ENCODE data around the gene ZMAT5.

ZMAT5 gene

GRCh38 chr22:29740216-29740615, 26.6 kb downstream of the ZMAT5 start:
- H3K4me2 ChIP-seq (ENCODE audit: low read depth, low read length, poor library complexity, severe bottlenecking): no peak overlapping the region
- H3K9me3 ChIP-seq (ENCODE audit: insufficient read depth, low read length): no peaks in the 10 kb centered on the region
- H3K36me3 ChIP-seq (ENCODE audit: low read length): no peaks in the 10 kb centered on the region
- no peaks in the 10 kb centered on the region for H3K27me3 ChIP-seq (ENCODE audit: low read length)
- H3K79me2 ChIP-seq (ENCODE audit: insufficient read depth, low read length): no peaks in the 10 kb centered on the region
- H3K9ac ChIP-seq (ENCODE audit: low read length): no peak overlapping the region
- H3F3A ChIP-seq (ENCODE audit: insufficient read depth): no peaks in the 10 kb centered on the region; the same call in 1 of the 2 replicates
- H3K4me3 ChIP-seq (ENCODE audit: insufficient read depth, low read length, poor library complexity, severe bottlenecking): no peak overlapping the region
- H4K20me1 ChIP-seq (ENCODE audit: low read depth, low read length): no peaks in the 10 kb centered on the region
- no peak overlapping the region for H2AFZ ChIP-seq (ENCODE audit: low read depth, low read length, severe bottlenecking)
- no peak overlapping the region for H3K27ac ChIP-seq (ENCODE audit: low read depth, low read length)
- no peak for TF ChIP-seq CTCF (IDR thresholded peaks at IDR 0.05; ENCODE audit: insufficient read depth, low read length, poor library complexity, severe bottlenecking)
- TF ChIP-seq EZH2phosphoT487 (conservative IDR thresholded peaks at IDR 0.05; ENCODE audit: low read length): no peak
- no peaks in the 10 kb centered on the region for H3K9me2 ChIP-seq (replicated peaks; ENCODE audit: insufficient read depth, low read length)

- TF ChIP-seq EZH2phosphoT487 (conservative IDR thresholded peaks at IDR 0.05; ENCODE audit: low read length) (no peak), CTCF (IDR thresholded peaks at IDR 0.05; ENCODE audit: insufficient read depth, low read length, poor library complexity, severe bottlenecking) (no peak)
- Histone ChIP-seq H3K9ac (ENCODE audit: low read length) (no peak overlapping the region), H3F3A (ENCODE audit: insufficient read depth) (no peaks in the 10 kb centered on the region; the same call in 1 of the 2 replicates), H3K4me3 (ENCODE audit: insufficient read depth, low read length, poor library complexity, severe bottlenecking) (no peak overlapping the region), H3K79me2 (ENCODE audit: insufficient read depth, low read length) (no peaks in the 10 kb centered on the region), H3K9me2 (replicated peaks; ENCODE audit: insufficient read depth, low read length) (no peaks in the 10 kb centered on the region), H3K27ac (ENCODE audit: low read depth, low read length) (no peak overlapping the region), H3K27me3 (ENCODE audit: low read length) (no peaks in the 10 kb centered on the region), H3K4me2 (ENCODE audit: low read depth, low read length, poor library complexity, severe bottlenecking) (no peak overlapping the region), H3K9me3 (ENCODE audit: insufficient read depth, low read length) (no peaks in the 10 kb centered on the region), H4K20me1 (ENCODE audit: low read depth, low read length) (no peaks in the 10 kb centered on the region), H3K36me3 (ENCODE audit: low read length) (no peaks in the 10 kb centered on the region), H2AFZ (ENCODE audit: low read depth, low read length, severe bottlenecking) (no peak overlapping the region)
These were observed 27.4 kb downstream of the ZMAT5 start for GRCh38 chr22:29739346-29739875.

GRCh38 chr22:29738118-29738815, 28.5 kb downstream of the ZMAT5 start:
- no peaks in the 10 kb centered on the region for H3K9me2 ChIP-seq (replicated peaks; ENCODE audit: insufficient read depth, low read length)
- no peaks in the 10 kb centered on the region for H3K79me2 ChIP-seq (ENCODE audit: insufficient read depth, low read length)
- no peak overlapping the region for H3K27ac ChIP-seq (ENCODE audit: low read depth, low read length)
- H3K27me3 ChIP-seq (ENCODE audit: low read length): no peaks in the 10 kb centered on the region
- H3F3A ChIP-seq (ENCODE audit: insufficient read depth): peaks cover 8% of the 10 kb centered on the region; the same call in 1 of the 2 replicates
- no peaks in the 10 kb centered on the region for H4K20me1 ChIP-seq (ENCODE audit: low read depth, low read length)
- H3K9me3 ChIP-seq (ENCODE audit: insufficient read depth, low read length): no peaks in the 10 kb centered on the region
- TF ChIP-seq CTCF (IDR thresholded peaks at IDR 0.05; ENCODE audit: insufficient read depth, low read length, poor library complexity, severe bottlenecking): no peak
- TF ChIP-seq EZH2phosphoT487 (conservative IDR thresholded peaks at IDR 0.05; ENCODE audit: low read length): no peak
- H3K9ac ChIP-seq (ENCODE audit: low read length): no peak overlapping the region
- H3K4me2 ChIP-seq (ENCODE audit: low read depth, low read length, poor library complexity, severe bottlenecking): no peak overlapping the region
- H3K4me3 ChIP-seq (ENCODE audit: insufficient read depth, low read length, poor library complexity, severe bottlenecking): no peak overlapping the region
- no peak overlapping the region for H2AFZ ChIP-seq (ENCODE audit: low read depth, low read length, severe bottlenecking)
- H3K36me3 ChIP-seq (ENCODE audit: low read length): no peaks in the 10 kb centered on the region

All from SU-DHL-6 (cell line).